GM21717 (cell line): ENCODE data around the gene CCDC7.

Experiments
- ATAC-seq: cut with Tn5 transposase; IDR thresholded peaks from one replicate; pipeline ENCODE4 v1.9.1; 2021; ENCODE audit warnings: mild to moderate bottlenecking, moderate library complexity; ENCODE audit not compliant: unreplicated experiment

The CCDC7 gene

DNA sequence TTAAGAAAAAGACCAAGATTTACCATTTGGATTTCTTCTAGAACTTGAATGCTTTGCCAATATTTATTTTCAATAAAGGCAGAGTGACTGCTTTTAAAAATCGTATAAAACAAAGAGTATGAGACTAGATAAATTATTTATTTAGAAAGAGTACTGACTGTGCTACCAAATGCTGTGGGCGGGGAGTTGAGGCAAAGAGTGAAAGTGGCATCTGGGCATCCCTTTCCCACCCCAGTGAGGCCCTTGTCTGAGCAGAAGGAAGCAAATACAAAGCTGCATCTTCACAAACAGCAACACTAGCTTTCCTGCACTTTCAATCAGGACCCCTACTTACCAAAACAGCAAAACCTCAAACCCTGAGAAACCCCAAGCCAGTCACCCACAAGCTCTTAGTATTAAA, 477.2 kb downstream of the CCDC7 start:
- no peak for ATAC-seq

DNA sequence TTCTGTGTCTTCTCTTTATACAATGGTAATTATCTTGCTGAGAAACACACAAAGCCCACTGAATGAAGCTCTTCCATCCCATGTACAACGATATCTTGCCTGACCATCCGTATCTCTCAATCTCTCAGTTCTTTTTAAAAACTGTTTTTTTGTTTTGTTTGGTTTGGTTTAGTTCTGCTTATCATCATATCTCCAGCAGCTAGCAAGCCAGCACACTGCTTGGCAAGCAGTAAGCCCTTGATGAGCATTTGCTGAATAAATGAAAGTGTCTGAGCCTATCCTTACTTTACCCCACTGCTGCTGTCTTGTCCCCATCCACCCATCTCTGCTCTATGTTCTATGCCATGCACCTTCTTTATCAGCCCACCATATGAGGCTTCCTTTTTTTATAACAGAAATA, 477.9 kb downstream of the CCDC7 start:
- ATAC-seq, result no peak
